Measurements from ENCODE around the gene FRMPD4.

The FRMPD4 gene

DNA sequence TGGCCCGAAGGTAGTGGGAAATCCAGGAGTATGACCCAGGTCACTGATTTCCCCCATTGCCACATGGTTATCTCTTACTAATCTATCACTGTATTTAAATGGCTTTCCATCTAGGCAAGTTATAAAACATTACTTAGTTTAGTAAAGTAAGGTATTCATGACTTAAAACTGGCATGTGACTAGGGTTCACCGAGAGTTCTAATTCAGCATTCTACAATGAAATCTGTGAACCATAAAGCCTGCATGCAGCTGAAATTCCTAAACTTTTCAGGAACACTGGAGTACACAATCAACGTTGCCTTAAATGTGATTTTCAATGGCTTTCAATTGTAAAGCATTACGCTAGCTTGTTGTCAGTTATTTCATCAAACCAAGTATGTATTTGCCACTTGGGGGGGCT, 630.2 kb downstream of the FRMPD4 start:
- DNase-seq (ENCODE audit: low spot score): no peak

DNA sequence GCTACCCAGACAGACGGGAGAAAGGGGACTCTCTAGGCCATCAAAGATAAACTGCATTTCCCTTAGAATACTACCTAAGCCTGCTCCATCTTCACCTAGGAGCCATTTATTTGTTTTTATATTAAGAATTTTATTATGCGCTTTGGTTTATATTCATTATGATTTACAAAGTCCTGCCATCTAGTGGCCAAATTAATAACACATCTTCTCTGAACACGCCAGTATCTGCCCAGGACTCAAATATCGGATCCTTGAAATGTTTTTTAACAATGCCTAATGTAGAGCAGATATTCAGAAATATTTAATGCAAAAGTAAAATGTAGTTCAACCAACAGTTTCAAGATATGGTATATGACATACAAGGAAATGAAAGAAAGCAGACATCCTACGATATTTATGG, 632.2 kb downstream of the FRMPD4 start:
- no peak for DNase-seq (ENCODE audit: low spot score)

DNA sequence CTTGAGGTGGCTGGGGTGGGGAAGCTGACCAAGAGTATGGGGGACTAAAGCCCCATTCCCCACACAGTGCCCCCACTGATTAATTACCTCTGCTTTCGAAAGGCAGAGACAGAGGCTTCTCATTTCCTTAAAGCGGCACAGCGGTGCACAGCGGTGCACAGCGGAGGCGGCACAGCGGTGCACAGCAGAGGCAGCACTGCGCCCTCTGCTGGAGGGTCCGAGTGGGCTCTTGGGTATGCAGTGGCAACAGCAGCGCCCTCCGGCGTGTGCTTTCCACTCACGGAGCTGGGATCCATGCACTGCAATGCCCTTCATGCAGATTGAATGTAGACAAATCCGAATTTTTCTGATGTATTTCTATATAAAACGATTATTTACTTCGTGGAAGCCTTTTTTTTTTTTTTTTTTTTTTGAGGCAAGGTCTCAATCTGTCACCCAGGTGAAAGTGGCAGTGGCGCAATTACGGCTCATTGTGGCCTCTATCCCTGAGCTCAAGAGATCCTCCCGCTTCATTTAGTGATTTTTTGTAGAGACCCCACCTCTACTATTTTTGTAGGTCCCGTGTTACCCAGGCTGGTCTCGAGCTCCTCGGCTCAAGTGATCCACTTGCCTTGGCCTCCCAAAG, 633.3 kb downstream of the FRMPD4 start:
- no peak for DNase-seq (ENCODE audit: low spot score)

All from HuH-7.5 (cell line).